Activated naive CD8-positive, alpha-beta T cell treated with anti-CD3 and anti-CD28 coated beads for 36 hours (primary cell): Measurements from ENCODE around the gene TMEM222. TPM values are rescaled to one million over a fixed set of nuclear protein-coding genes. Genes with fewer than 3 reads are reported as not detected.
A peak's percentile ranks its signal among the peaks of the same experiment; 100 is the strongest.

Experiments
- DNase-seq: peaks from one replicate; pipeline ENCODE4 v3.0.0; 2021
- H3K27ac Mint-ChIP-seq: one replicate; pipeline ENCODE4 v1.8.0; 2022; ENCODE audit warnings: mild to moderate bottlenecking, moderate library complexity, mixed read lengths
- H3K27me3 Mint-ChIP-seq: one replicate; pipeline ENCODE4 v1.8.0; 2022; ENCODE audit warnings: mild to moderate bottlenecking, mixed read lengths
- H3K36me3 Mint-ChIP-seq: one replicate; pipeline ENCODE4 v1.8.0; 2021; ENCODE audit warnings: mild to moderate bottlenecking, mixed read lengths
- H3K4me1 Mint-ChIP-seq: one replicate; pipeline ENCODE4 v1.8.0; 2021; ENCODE audit warnings: mixed read lengths
- H3K4me3 Mint-ChIP-seq: one replicate; pipeline ENCODE4 v1.8.0; 2022; ENCODE audit warnings: mild to moderate bottlenecking, moderate library complexity, mixed read lengths
- H3K9me3 Mint-ChIP-seq: one replicate; pipeline ENCODE4 v1.8.0; 2022; ENCODE audit warnings: mixed read lengths
- total RNA-seq, 2 experiments: library from RNA; stranded (reverse); gene quantifications; one replicate each; pipeline ENCODE4 v1.2.3, GENCODE V29; 2021

The TMEM222 gene
- total RNA-seq, 2 experiments from 2014 or later: 38.3 to 41.0 TPM

- peak overlapping the region; percentile 78 for H3K4me3 Mint-ChIP-seq
- H3K36me3 Mint-ChIP-seq: peaks cover 6% of the 10 kb centered on the region
- H3K4me1 Mint-ChIP-seq: peaks cover 36% of the 10 kb centered on the region
- no peak for DNase-seq
- no peaks in the 10 kb centered on the region for H3K27me3 Mint-ChIP-seq
- H3K27ac Mint-ChIP-seq: peak overlapping the region; percentile 71
- no peaks in the 10 kb centered on the region for H3K9me3 Mint-ChIP-seq
Measured at GRCh38 chr1:27343639-27344025, 21.7 kb downstream of the TMEM222 start.

- Mint-ChIP-seq H3K27me3 (no peaks in the 10 kb centered on the region), H3K27ac (no peak overlapping the region), H3K4me3 (no peak overlapping the region), H3K36me3 (peaks cover 3% of the 10 kb centered on the region), H3K9me3 (no peaks in the 10 kb centered on the region), H3K4me1 (peaks cover 30% of the 10 kb centered on the region)
- DNase-seq: no peak
Measured at GRCh38 chr1:27345272-27345671, 23.3 kb downstream of the TMEM222 start.

DNA sequence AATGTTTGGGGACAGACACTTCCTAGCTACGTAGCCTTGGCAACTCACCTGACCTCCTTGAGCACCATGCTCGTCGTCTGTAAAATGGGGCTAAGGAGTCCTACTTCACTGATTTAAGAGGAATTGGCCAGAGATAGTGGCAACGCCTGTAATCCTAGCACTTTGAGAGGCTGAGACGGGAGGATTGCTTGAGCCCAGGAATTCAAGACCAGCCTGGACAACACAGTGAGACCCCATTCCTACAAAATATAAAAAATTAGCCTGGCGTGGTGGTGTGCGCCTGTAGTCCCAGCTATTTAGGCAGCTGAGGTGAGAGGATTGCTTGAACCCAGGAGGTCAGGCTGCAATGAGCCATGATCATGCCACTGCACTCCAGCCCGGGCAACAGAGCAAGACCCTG is 24.4 kb downstream of the TMEM222 start:
- H3K36me3 Mint-ChIP-seq: peaks cover 3% of the 10 kb centered on the region
- no peak for DNase-seq
- H3K27ac Mint-ChIP-seq: no peak overlapping the region
- H3K4me3 Mint-ChIP-seq: no peak overlapping the region
- peaks cover 21% of the 10 kb centered on the region for H3K4me1 Mint-ChIP-seq
- H3K9me3 Mint-ChIP-seq: no peaks in the 10 kb centered on the region
- H3K27me3 Mint-ChIP-seq: no peaks in the 10 kb centered on the region

- DNase-seq: no peak
- H3K27ac Mint-ChIP-seq: no peak overlapping the region
- H3K4me1 Mint-ChIP-seq: peaks cover 16% of the 10 kb centered on the region
- no peaks in the 10 kb centered on the region for H3K27me3 Mint-ChIP-seq
- no peak overlapping the region for H3K4me3 Mint-ChIP-seq
- H3K36me3 Mint-ChIP-seq: peaks cover 3% of the 10 kb centered on the region
- no peaks in the 10 kb centered on the region for H3K9me3 Mint-ChIP-seq
Measured at GRCh38 chr1:27346991-27347624, 25.1 kb downstream of the TMEM222 start.

GRCh38 chr1:27348861-27349783 is 27.2 kb downstream of the TMEM222 start:
- Mint-ChIP-seq H3K9me3 (no peaks in the 10 kb centered on the region), H3K36me3 (peaks cover 3% of the 10 kb centered on the region), H3K4me3 (peak overlapping the region; percentile 64), H3K27ac (no peak overlapping the region), H3K4me1 (peaks cover 7% of the 10 kb centered on the region), H3K27me3 (no peaks in the 10 kb centered on the region)
- peak; percentile 56 for DNase-seq

DNA sequence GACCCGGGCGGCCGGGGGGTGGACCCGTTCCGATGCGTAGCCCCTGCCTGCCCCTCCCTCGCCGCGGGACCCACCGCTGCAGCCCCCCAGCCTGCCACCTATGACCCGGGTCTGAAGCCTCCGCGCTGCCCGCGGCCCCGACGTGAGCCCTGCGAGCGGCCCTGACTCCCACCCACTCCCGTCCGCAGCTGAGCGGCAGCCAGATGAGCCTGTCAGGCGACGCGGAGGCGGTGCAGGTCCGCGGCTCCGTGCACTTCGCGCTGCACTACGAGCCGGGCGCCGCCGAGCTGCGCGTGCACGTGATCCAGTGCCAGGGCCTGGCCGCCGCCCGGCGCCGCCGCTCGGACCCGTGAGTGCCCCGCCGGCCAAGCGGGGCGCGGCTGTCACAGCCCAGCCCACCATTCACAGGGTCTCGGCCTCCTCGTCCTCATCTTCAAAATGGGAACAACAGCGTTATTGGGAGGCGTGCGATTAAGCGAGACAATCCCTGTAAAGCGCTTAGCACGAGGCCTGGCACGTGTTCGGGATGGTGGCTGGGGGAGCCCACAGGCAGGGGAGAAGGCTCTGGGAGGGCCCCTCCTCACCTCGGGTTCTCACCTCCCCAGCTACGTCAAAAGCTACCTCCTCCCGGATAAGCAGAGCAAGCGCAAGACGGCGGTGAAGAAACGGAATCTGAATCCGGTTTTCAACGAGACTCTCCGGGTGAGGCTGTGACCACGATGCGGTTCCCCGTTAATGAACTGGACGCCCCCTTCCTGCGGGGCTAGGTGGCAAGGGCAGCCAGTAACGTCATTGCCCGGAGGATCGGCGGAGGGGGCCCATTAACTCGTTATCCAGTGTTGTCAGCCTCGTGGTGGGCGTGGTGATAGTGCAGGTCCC is 28.1 kb downstream of the TMEM222 start:
- Mint-ChIP-seq H3K4me1 (peaks cover 2% of the 10 kb centered on the region), H3K36me3 (peaks cover 3% of the 10 kb centered on the region), H3K9me3 (no peaks in the 10 kb centered on the region), H3K4me3 (no peak overlapping the region), H3K27me3 (no peaks in the 10 kb centered on the region), H3K27ac (no peak overlapping the region)
- peak; percentile 43 for DNase-seq

DNA sequence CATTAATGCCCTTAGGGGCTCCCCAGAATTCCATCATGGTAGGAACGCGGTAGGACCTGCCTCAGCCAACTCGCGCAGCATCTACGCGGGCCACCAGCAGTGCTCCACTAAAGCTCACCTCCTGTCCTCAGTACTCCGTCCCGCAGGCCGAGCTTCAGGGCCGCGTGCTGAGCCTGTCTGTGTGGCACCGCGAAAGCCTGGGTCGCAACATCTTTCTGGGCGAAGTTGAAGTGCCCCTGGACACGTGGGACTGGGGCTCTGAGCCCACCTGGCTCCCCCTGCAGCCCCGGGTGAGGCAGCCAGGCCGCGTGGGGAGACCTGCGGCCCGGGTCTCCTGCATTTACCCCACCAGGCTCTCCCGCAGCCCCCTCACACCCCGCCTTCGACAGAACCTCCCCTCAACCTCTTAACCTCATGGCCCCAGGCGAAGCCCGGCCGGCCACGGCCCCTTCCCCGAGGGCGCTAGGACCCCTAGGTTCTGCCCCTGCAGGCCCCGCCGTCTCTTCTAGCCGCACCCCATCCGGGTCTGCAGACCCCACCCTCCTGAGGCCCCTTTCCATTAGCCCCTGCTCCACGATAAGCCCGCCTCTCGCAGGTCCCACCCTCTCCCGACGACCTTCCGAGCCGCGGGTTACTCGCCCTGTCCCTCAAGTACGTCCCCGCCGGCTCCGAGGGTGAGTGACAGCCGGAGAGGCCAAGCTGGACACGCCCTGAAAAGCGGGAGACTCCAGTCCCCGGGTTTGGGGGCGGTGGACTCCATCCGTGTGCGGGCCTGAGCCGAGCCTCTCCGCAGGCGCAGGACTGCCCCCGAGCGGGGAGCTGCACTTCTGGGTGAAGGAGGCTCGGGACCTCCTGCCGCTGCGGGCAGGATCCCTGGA is 28.9 kb downstream of the TMEM222 start:
- no peak overlapping the region for H3K4me3 Mint-ChIP-seq
- no peak overlapping the region for H3K27ac Mint-ChIP-seq
- no peaks in the 10 kb centered on the region for H3K9me3 Mint-ChIP-seq
- peaks cover 7% of the 10 kb centered on the region for H3K36me3 Mint-ChIP-seq
- DNase-seq: no peak
- no peaks in the 10 kb centered on the region for H3K27me3 Mint-ChIP-seq
- peaks cover 8% of the 10 kb centered on the region for H3K4me1 Mint-ChIP-seq

GRCh38 chr1:27351541-27352107 is 29.7 kb downstream of the TMEM222 start:
- H3K27me3 Mint-ChIP-seq: no peaks in the 10 kb centered on the region
- no peak overlapping the region for H3K4me3 Mint-ChIP-seq
- H3K36me3 Mint-ChIP-seq: peaks cover 4% of the 10 kb centered on the region
- no peak for DNase-seq
- H3K4me1 Mint-ChIP-seq: peaks cover 13% of the 10 kb centered on the region
- no peaks in the 10 kb centered on the region for H3K9me3 Mint-ChIP-seq
- H3K27ac Mint-ChIP-seq: no peak overlapping the region

- Mint-ChIP-seq H3K27me3 (no peaks in the 10 kb centered on the region), H3K9me3 (no peaks in the 10 kb centered on the region), H3K4me1 (peaks cover 23% of the 10 kb centered on the region), H3K4me3 (no peak overlapping the region), H3K27ac (peak overlapping the region; percentile 34), H3K36me3 (peaks cover 4% of the 10 kb centered on the region)
- DNase-seq: no peak
Measured at GRCh38 chr1:27353166-27353565, 31.2 kb downstream of the TMEM222 start.

DNA sequence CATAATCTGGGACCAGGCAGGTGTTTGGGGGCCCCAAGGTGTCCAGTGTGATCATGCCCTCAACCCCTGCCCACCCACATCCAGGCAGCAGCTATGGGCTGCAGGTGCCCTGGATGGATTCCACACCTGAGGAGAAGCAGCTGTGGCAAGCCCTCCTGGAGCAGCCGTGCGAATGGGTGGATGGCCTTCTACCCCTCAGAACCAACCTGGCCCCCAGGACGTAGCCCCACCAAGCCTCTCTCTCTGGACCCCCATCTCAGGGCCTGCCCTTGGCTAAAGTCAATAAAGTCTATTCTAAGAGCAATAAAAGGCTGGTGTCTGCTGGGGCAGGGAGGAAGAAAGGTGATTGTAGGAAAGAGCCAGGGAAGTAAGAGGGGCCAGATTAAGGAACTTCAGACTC is 31.7 kb downstream of the TMEM222 start:
- Mint-ChIP-seq H3K4me3 (no peak overlapping the region), H3K27ac (no peak overlapping the region), H3K4me1 (peaks cover 24% of the 10 kb centered on the region), H3K27me3 (no peaks in the 10 kb centered on the region), H3K36me3 (peaks cover 4% of the 10 kb centered on the region), H3K9me3 (no peaks in the 10 kb centered on the region)
- no peak for DNase-seq

- no peak for DNase-seq
- peaks cover 4% of the 10 kb centered on the region for H3K27me3 Mint-ChIP-seq
- peaks cover 37% of the 10 kb centered on the region for H3K4me1 Mint-ChIP-seq
- peaks cover 4% of the 10 kb centered on the region for H3K36me3 Mint-ChIP-seq
- no peaks in the 10 kb centered on the region for H3K9me3 Mint-ChIP-seq
- H3K27ac Mint-ChIP-seq: peak overlapping the region; percentile 28
- no peak overlapping the region for H3K4me3 Mint-ChIP-seq
Measured at GRCh38 chr1:27355683-27356082, 33.7 kb downstream of the TMEM222 start.

DNA sequence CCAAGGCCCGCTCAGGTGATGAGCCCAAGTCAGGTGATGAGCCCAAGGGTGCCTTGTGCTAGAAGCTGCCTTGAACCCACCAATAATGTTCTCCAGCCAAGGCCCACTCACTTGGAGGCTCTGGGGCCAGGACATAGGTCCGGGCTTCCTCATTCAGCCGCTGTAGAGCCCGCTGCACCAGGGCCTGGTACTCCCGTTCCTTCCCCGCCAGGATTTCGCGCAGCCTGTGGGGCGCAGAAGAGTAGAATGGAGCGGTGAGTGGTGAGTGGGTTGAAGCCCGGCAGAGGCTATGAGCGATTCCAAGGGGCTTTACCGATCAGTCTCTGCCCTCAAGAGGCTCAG is 34.3 kb downstream of the TMEM222 start:
- Mint-ChIP-seq H3K4me1 (peaks cover 37% of the 10 kb centered on the region), H3K27me3 (peaks cover 4% of the 10 kb centered on the region), H3K9me3 (no peaks in the 10 kb centered on the region), H3K4me3 (no peak overlapping the region), H3K36me3 (peaks cover 4% of the 10 kb centered on the region), H3K27ac (peak overlapping the region; percentile 5)
- no peak for DNase-seq

GRCh38 chr1:27356619-27357280 is 34.8 kb downstream of the TMEM222 start:
- Mint-ChIP-seq H3K36me3 (peaks cover 4% of the 10 kb centered on the region), H3K4me1 (peaks cover 37% of the 10 kb centered on the region), H3K9me3 (no peaks in the 10 kb centered on the region), H3K4me3 (peak overlapping the region; percentile 65), H3K27ac (peak overlapping the region; percentile 63), H3K27me3 (peaks cover 4% of the 10 kb centered on the region)
- peak; percentile 57 for DNase-seq
